Measurements from ENCODE around the gene ANK3.

Gene ANK3

GRCh38 chr10:60413306-60414012, 23.8 kb upstream of the ANK3 start:
- no peak for DNase-seq

GRCh38 chr10:60410970-60411369, 21.3 kb upstream of the ANK3 start:
- no peak for DNase-seq

- no peak for DNase-seq
Observed at GRCh38 chr10:60409202-60409601, 19.5 kb upstream of the ANK3 start.

GRCh38 chr10:60406182-60406581, 16.5 kb upstream of the ANK3 start:
- no peak for DNase-seq

GRCh38 chr10:60405172-60405571, 15.5 kb upstream of the ANK3 start:
- DNase-seq, result no peak

GRCh38 chr10:60403168-60403873, 13.6 kb upstream of the ANK3 start:
- DNase-seq, result no peak

- DNase-seq, result no peak
Observed at GRCh38 chr10:60400366-60400765, 10.7 kb upstream of the ANK3 start.

GRCh38 chr10:60399328-60399727, 9.7 kb upstream of the ANK3 start:
- DNase-seq, result no peak

GRCh38 chr10:60397792-60398191, 8.1 kb upstream of the ANK3 start:
- no peak for DNase-seq

- no peak for DNase-seq
Observed at GRCh38 chr10:60396766-60397165, 7.1 kb upstream of the ANK3 start.

GRCh38 chr10:60395711-60396110, 6.0 kb upstream of the ANK3 start:
- no peak for DNase-seq

GRCh38 chr10:60394446-60394845, 4.8 kb upstream of the ANK3 start:
- DNase-seq, result no peak

- no peak for DNase-seq
Observed at GRCh38 chr10:60390224-60390626, 550 bp upstream of the ANK3 start.

GRCh38 chr10:60388709-60389301, 870 bp downstream of the ANK3 start:
- DNase-seq, result no peak

GRCh38 chr10:60388116-60388625, 1.5 kb downstream of the ANK3 start:
- DNase-seq, result no peak

GRCh38 chr10:60387531-60387930, 2.1 kb downstream of the ANK3 start:
- no peak for DNase-seq

GRCh38 chr10:60385399-60385738, 4.3 kb downstream of the ANK3 start:
- DNase-seq, result no peak

- DNase-seq, result no peak
Observed at GRCh38 chr10:60384708-60385398, 4.8 kb downstream of the ANK3 start.

GRCh38 chr10:60384011-60384410, 5.7 kb downstream of the ANK3 start:
- DNase-seq, result no peak

GRCh38 chr10:60382946-60383681, 6.6 kb downstream of the ANK3 start:
- DNase-seq, result no peak

GRCh38 chr10:60380781-60381180, 8.9 kb downstream of the ANK3 start:
- no peak for DNase-seq

GRCh38 chr10:60377955-60378354, 11.7 kb downstream of the ANK3 start:
- no peak for DNase-seq

- DNase-seq, result no peak
Observed at GRCh38 chr10:60377042-60377352, 12.7 kb downstream of the ANK3 start.
